AG08395 (cell line): ENCODE measurements around the gene LY6G6F.
A peak's percentile ranks its signal among the peaks of the same experiment; 100 is the strongest.

Experiments used
- DNase-seq: peaks from one replicate; pipeline ENCODE4 v3.0.0; 2012; ENCODE audit warnings: mixed read lengths, low spot score

Gene LY6G6F

DNA sequence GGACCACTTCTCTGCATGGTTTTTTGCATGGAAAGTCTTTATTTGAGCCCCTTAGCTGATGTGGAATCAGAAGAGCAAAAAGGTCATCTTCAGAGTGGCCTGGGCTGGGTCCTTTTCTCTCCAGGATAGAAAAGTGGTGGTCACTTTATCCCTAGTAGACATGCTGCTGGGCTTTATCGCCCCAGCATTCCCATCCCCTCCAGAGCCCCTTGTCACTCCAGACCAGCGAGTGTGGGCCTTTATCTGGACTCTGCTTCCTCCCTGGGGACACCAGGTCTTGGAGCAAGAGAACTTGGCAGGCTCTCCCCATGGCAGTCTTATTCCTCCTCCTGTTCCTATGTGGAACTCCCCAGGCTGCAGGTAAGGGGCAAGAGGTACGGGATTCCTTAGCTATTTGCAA, at the start of gene LY6G6F:
LY6G6F (plus strand) TSS at position 268 of the 400 bp plus-strand sequence; CDS start at position 309, 41 bp downstream.
- DNase-seq = no peak

GRCh38 chr6:31657406-31658157, 49.1 kb upstream of the LY6G6F start:
- no peak for DNase-seq

GRCh38 chr6:31658158-31658688, 48.4 kb upstream of the LY6G6F start:
- DNase-seq = no peak

- no peak for DNase-seq
These were observed 47.5 kb upstream of the LY6G6F start for GRCh38 chr6:31658983-31659648.

DNA sequence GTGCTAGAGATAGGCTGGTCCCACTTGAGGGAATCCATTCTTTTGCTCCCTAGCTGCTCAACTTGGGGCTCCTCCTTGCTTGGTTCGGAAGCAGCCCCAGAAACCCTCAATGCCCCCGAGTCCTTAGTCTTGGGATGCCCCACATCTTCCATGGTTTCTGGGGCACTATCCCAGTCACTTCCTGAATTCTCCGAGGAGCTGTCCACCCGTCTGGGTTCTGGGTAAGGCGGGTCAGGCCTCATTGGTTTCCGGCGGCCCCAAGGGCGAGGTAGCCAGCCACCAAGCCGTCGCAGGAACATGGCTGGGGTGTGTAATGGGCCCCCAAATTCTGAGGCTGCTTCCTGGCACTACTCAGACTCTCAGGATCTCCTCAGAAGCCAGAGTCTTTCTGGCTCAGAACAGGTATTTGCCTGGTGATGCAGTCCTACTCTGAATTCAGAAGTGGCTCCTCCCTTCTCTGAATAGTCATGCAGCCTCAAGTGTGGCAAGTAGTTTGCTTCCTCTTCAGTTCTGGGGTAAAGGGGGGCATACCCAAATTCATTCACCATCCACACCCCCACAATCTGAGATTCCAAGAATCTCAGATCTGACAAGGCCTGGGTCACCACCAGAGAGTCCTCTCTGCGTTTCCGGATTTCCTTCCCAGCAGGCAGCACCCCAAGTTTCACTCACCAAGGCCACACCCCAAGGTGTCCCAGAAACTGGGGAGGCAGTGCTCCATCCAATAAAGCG, 46.9 kb upstream of the LY6G6F start:
- peak; percentile 32 for DNase-seq

DNA sequence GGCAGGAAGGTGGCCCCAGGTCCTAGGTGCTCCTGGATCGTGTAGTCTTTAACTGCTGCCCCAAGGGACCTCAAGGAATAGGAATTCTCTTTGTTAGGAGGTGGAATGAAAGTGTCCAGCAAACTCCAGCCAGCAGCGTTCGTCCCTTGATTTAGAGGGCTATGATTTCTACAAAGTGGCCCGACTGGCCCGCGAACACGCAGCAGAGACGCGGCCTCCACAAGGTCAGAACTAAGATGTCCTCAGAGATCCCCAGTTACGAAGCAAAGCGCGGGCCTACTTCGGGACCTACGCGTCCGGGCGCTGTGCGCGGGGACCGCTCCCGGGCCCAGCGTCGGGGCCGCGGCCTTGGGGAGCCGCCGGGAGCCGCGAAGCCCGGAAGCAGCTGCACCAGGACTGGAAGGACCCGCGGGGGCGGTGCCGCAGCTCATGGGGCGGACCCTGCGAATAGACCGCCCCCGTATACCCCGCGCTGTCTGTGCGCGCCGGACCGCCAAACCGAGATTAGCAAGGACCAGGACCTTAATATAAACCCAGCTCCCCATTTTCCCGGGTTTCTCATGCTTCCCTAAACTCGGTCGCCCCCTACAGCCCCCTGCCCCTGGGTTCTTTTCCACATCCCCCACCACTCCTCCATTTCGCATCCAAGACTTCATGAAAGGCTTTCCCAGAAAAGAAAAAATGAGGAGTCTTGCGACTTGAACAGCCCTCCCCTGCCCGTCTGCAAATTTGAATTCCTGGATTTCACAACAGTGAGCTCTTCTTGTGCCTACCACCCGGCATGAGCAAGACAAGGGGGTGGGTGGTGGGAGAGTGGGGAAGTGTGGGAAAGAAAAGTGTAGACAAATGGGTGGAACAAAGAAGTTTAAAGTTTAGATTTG, 46.0 kb upstream of the LY6G6F start, which contains the start of gene C6orf47:
C6orf47 (minus strand) TSS at position 398 of the 881 bp plus-strand sequence. CDS start 831 bp downstream, outside the sequence.
- DNase-seq = peak; percentile 85

DNA sequence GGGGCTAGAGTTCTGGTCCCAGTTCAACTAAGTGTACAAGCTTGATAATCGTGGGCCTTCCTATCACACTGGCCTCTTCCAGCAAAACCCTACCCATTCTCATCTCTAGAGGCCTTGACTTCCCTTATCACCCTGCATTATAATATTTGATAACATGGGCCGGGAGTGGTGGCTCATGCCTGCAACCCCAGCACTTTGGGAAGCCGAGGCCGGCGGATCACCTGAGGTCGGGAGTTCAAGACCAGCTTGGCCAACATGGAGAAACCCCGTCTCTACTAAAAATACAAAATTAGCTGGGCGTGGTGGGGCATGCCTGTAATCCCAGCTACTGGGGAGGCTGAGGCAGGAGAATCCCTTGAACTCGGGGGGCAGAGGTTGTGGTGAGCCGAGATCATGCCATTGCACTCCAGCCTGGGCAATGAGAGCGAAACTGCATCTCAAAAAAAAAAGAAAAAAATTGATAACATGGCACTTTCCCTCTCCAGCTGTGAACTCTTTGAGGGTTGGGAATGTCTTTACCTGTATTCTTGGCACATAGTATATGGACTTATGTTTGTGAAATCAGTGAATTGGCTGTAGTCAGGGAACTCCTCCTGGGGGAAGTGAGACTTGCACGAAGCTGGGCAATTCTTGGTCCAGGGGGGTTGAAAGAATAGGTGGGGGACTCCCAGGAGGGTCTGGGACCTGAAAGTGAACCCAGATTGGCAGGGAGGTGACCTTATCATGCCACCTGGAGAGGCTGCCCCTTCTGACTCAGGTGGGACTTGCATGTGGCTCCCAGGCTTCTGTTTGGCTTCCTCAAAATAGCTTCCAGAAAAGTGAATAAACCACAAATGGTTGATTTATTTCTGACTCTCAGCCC, 45.2 kb upstream of the LY6G6F start:
- no peak for DNase-seq

DNA sequence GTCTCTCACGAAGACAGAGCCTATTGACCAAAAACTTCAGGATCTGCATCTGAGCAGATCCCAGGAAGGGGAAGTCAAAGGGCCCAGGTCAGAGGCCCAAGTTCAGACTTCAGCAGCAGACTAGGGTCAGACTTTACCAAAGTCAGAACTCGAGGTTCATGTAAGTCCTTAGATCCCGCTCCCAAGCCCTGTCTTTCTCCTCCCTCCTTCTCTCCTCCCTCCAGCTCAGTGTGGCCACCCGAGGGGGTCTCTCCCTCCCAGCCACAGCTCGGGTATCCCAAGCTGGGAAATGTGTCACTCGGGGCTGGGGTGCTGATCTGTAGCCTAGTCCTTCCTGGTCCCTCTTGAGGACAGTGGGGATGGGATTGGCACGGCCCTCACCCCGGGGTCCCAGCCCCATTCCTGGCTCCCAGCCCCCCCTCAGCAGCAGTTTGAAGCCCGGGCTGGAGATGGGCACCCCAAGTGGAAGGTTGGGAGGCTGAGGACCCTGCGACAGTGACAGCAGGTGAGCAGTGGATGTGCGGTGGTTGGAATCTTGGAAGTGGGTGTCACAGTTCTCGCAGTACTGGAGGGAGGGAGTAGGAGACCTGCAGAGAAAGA, 44.4 kb upstream of the LY6G6F start:
- DNase-seq = no peak

- no peak for DNase-seq
These were observed 43.3 kb upstream of the LY6G6F start for GRCh38 chr6:31663126-31663960.

DNA sequence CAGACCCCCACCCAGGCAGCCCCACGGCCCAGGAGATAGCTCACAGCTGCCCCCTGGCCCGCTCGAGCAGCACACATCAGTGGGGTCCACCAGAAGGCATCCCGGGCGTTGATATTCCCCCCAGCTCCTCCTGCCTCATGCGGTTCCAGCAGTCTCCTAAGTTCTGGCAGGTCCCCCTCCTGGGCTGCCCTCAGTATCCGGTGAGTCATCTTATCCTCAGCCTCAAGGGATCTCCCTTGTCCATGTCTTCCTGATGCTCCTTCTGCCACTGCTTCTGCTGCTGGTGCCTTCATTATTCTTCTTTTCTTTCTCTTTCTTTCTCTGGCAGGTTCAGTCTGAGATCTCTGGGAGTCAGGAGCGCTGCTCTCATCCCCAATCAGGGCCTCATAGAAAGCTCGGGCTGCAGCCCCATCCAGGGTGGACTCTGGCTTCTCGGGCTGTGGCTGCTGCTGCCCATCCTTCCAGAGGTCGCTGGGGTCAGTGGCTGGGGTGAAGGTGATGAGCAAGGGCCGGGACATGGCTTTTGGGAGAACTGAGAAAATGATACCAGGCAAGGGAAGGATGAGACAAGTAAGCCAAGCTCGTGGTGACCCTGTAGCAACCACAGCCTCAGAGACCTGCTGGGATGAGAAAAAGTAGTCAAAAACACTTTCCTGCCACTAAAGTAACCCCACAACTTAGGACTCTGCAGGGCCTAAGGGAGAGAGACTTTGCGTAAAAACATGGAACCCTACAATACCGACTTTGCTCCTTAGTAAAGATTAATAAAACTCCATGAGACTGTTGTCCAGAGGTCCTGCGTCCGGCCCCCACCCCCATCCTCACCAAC, 42.5 kb upstream of the LY6G6F start:
- peak; percentile 86 for DNase-seq

GRCh38 chr6:31664790-31665500, 41.7 kb upstream of the LY6G6F start, which contains the start of gene GPANK1:
Gene GPANK1 (minus strand): TSS chr6:31664997. CDS start chr6:31664478, 519 bp downstream.
- peak; percentile 86 for DNase-seq

- DNase-seq = peak; percentile 97
These were observed 40.9 kb upstream of the LY6G6F start, which contains the start of gene CSNK2B for GRCh38 chr6:31665501-31666336. Gene CSNK2B (plus strand): TSS chr6:31666080. CDS start chr6:31666832, 752 bp downstream.

GRCh38 chr6:31666337-31666965, 40.2 kb upstream of the LY6G6F start:
- no peak for DNase-seq

GRCh38 chr6:31669676-31670075, 37.0 kb upstream of the LY6G6F start, which contains the start of gene LY6G5B:
Gene LY6G5B (plus strand): TSS chr6:31669976. CDS start chr6:31670951, 975 bp downstream.
- no peak for DNase-seq

DNA sequence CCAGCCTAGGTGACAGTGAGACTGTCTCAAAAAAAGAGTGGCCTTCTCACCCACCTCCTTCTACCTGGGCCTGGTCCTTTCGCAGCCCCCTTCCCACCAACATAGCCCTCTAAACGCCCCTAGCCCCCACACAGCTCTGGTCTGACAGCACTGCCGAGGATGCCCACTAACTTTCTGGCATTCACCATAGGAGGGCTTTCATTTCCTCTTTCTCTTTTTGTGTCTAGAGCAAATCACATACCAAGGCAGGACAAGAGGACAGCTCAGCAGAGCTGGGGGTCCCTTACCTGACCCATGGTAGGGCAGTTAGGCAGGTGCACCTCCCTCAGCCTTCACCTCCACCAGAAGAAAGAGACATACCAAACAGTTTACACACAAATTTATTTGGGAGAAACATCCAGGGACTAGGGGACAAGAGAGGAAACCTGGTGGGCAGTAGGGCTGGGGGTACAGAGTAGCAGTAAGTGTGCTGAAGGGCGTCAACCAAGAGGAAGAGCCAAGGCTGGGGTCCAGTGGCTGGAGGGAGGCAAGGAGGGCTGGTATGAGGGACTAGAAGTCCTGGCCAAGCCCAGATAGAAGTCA, 30.3 kb upstream of the LY6G6F start:
- no peak for DNase-seq
